ENCODE measurements around the gene TAS2R13. TPM values are rescaled to one million over a fixed set of nuclear protein-coding genes. Genes with fewer than 3 reads are reported as not detected.

Gene TAS2R13
- total RNA-seq, 1 experiment from 2014 or later: 1.6 TPM

DNA sequence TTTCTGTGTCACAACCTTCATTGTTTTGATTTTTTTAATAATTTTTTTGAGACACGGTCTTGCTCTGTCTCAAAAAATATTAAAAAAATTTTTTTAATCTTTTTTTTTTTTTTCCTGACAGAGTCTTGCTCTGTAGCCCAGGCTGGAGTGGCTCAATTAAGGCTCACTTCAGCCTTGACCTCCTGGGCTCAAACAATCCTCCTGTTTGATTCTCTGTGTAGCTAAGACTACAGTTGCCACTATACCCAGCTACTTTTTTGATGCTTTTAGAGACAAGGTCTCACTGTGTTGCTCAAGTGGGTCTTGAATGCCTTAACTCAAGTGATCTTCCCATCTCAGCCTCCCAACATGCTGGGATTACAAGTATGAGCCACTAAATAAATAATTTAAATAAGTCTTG lies 10.4 kb upstream of the TAS2R13 start:
- H3K27me3 ChIP-seq (replicated peaks; ENCODE audit: control insufficient read depth, insufficient read depth, low read length): no peaks in the 10 kb centered on the region
- Mint-ChIP-seq H3K27me3 (ENCODE audit: insufficient read depth, unreplicated experiment) (no peaks in the 10 kb centered on the region), H3K4me1 (ENCODE audit: low read depth, unreplicated experiment) (peaks cover 7% of the 10 kb centered on the region), H3K4me3 (ENCODE audit: unreplicated experiment) (no peak overlapping the region), H3K27ac (ENCODE audit: unreplicated experiment) (no peak overlapping the region), H3K9me3 (ENCODE audit: unreplicated experiment) (peaks cover 5% of the 10 kb centered on the region), H3K36me3 (ENCODE audit: insufficient read depth, unreplicated experiment) (peaks cover 6% of the 10 kb centered on the region)
- H3K4me1 ChIP-seq: peaks cover 12% of the 10 kb centered on the region
- intact Hi-C loops (cut with micrococcal nuclease; ENCODE audit: unreplicated experiment): no loop called here
- H3K4me3 ChIP-seq (ENCODE audit: low read depth, low read length): no peak overlapping the region
- TF ChIP-seq, protein P1, sequence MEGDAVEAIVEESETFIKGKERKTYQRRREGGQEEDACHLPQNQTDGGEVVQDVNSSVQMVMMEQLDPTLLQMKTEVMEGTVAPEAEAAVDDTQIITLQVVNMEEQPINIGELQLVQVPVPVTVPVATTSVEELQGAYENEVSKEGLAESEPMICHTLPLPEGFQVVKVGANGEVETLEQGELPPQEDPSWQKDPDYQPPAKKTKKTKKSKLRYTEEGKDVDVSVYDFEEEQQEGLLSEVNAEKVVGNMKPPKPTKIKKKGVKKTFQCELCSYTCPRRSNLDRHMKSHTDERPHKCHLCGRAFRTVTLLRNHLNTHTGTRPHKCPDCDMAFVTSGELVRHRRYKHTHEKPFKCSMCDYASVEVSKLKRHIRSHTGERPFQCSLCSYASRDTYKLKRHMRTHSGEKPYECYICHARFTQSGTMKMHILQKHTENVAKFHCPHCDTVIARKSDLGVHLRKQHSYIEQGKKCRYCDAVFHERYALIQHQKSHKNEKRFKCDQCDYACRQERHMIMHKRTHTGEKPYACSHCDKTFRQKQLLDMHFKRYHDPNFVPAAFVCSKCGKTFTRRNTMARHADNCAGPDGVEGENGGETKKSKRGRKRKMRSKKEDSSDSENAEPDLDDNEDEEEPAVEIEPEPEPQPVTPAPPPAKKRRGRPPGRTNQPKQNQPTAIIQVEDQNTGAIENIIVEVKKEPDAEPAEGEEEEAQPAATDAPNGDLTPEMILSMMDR (IDR thresholded peaks at IDR 0.05; ENCODE audit: insufficient read depth in 1 of 2, low read depth in 1 of 2, low read length in 1 of 2, severe bottlenecking in 1 of 2, unreplicated experiment in 1 of 2): no peak
- no peaks in the 10 kb centered on the region for H3K9me3 ChIP-seq
- ChIA-PET CTCF (interaction anchor here (0.7 kb wide), 1 partner anchor 179 kb away, joined by 5 read pairs; no protein-coding TSS in a partner anchor), POLR2A (no interaction called here)
- no peaks in the 10 kb centered on the region for H3K36me3 ChIP-seq (ENCODE audit: control insufficient read depth, insufficient read depth, low read length)
- DNase-seq: no peak
- no TSS peak for BruUV-seq (replicated peaks)

DNA sequence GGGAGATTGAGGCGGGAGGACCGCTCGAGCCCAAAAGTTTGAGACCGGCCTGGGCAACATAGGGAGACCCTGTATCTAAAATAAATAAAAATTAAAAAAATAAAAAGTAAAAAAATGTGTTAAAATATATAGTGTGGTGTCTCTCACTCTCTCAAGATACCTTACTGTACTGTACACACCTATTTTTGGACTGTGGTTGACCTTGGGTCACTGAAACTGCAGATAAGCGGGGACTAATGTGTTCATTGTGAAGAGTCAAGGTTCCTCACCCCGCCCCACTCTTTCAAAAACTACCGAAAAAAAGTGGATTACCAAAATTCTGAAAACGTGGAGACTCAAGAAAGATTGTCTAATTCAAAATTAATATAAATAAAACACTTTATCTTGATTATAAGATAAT lies 1.0 kb upstream of the TAS2R13 start:
- Histone ChIP-seq H3K4me1 (no peaks in the 10 kb centered on the region), H3K9me3 (no peaks in the 10 kb centered on the region), H3K36me3 (ENCODE audit: control insufficient read depth, insufficient read depth, low read length) (no peaks in the 10 kb centered on the region), H3K4me3 (ENCODE audit: low read depth, low read length) (no peak overlapping the region), H3K27me3 (replicated peaks; ENCODE audit: control insufficient read depth, insufficient read depth, low read length) (no peaks in the 10 kb centered on the region)
- CTCF ChIA-PET: no interaction called here
- Mint-ChIP-seq H3K27me3 (ENCODE audit: insufficient read depth, unreplicated experiment) (no peaks in the 10 kb centered on the region), H3K4me3 (ENCODE audit: unreplicated experiment) (no peak overlapping the region), H3K27ac (ENCODE audit: unreplicated experiment) (no peak overlapping the region), H3K4me1 (ENCODE audit: low read depth, unreplicated experiment) (no peaks in the 10 kb centered on the region), H3K9me3 (ENCODE audit: unreplicated experiment) (peaks cover 5% of the 10 kb centered on the region), H3K36me3 (ENCODE audit: insufficient read depth, unreplicated experiment) (peaks cover 1% of the 10 kb centered on the region)
- POLR2A ChIA-PET: no interaction called here
- TF ChIP-seq, protein P1 (IDR thresholded peaks at IDR 0.05; ENCODE audit: insufficient read depth in 1 of 2, low read depth in 1 of 2, low read length in 1 of 2, severe bottlenecking in 1 of 2, unreplicated experiment in 1 of 2): no peak
- DNase-seq: no peak
- intact Hi-C loops (cut with micrococcal nuclease; ENCODE audit: unreplicated experiment): no loop called here
- no TSS peak for BruUV-seq (replicated peaks)

DNA sequence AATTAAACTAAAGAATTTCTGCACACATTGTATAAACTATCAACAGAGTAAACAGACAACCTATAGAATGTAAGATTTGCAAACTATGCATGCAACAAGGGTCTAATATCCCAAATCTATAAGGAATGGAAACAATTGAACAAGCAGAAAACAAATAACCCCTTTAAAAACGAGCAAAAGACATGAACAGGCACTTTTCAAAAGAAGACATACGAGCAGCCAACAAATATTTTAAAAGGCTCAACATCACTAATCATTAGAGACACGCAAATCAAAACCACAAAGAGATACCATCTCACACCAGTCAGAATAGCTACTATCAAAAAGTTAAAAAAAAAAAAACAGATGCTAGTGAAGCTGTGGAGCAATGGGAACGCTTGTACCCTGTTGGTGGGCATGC lies 4.7 kb downstream of the TAS2R13 start:
- Histone ChIP-seq H3K4me1 (no peaks in the 10 kb centered on the region), H3K36me3 (ENCODE audit: control insufficient read depth, insufficient read depth, low read length) (no peaks in the 10 kb centered on the region), H3K4me3 (ENCODE audit: low read depth, low read length) (no peak overlapping the region), H3K27me3 (replicated peaks; ENCODE audit: control insufficient read depth, insufficient read depth, low read length) (no peaks in the 10 kb centered on the region), H3K9me3 (peaks cover 9% of the 10 kb centered on the region)
- Mint-ChIP-seq H3K36me3 (ENCODE audit: insufficient read depth, unreplicated experiment) (peaks cover 17% of the 10 kb centered on the region), H3K4me3 (ENCODE audit: unreplicated experiment) (no peak overlapping the region), H3K27ac (ENCODE audit: unreplicated experiment) (no peak overlapping the region), H3K27me3 (ENCODE audit: insufficient read depth, unreplicated experiment) (no peaks in the 10 kb centered on the region), H3K9me3 (ENCODE audit: unreplicated experiment) (peaks cover 40% of the 10 kb centered on the region), H3K4me1 (ENCODE audit: low read depth, unreplicated experiment) (no peaks in the 10 kb centered on the region)
- POLR2A ChIA-PET: no interaction called here
- intact Hi-C loops (cut with micrococcal nuclease; ENCODE audit: unreplicated experiment): no loop called here
- CTCF ChIA-PET: no interaction called here
- no TSS peak for BruUV-seq (replicated peaks)
- DNase-seq: no peak
- TF ChIP-seq, protein P1 (IDR thresholded peaks at IDR 0.05; ENCODE audit: insufficient read depth in 1 of 2, low read depth in 1 of 2, low read length in 1 of 2, severe bottlenecking in 1 of 2, unreplicated experiment in 1 of 2): no peak

All from Caco-2 (cell line).